CD14-positive monocyte (primary cell): Measurements from ENCODE around the gene SOBP. TPM values are rescaled to one million over a fixed set of nuclear protein-coding genes. Genes with fewer than 3 reads are reported as not detected.

Experiments used
- DNase-seq, 3 donors: peaks; one replicate each; pipeline ENCODE4 v3.0.0-alpha.2; 2011 to 2022
- H2AFZ ChIP-seq: 2 replicates; pipeline ENCODE4 v1.6.0; 2012; ENCODE audit warnings: mild to moderate bottlenecking, low read depth, low read length, inconsistent platforms; ENCODE audit not compliant: insufficient read depth, poor library complexity, severe bottlenecking
- H3K27ac ChIP-seq, 2 donors: 1 replicate in 1 of 2; 2 replicates in 1 of 2; pipeline ENCODE4 v1.5.1; 2012 to 2013; ENCODE audit warnings: low read length in 2 of 2, control low read depth in 1 of 2, inconsistent platforms in 1 of 2, low read depth in 1 of 2, mild to moderate bottlenecking in 1 of 2
- H3K27me3 ChIP-seq, 2 donors: one replicate each; pipeline versions ENCODE4 v1.6.0 to v1.6.1; 2011 to 2013; ENCODE audit warnings: low read length in 2 of 2; ENCODE audit not compliant: control insufficient read depth in 2 of 2, insufficient read depth in 2 of 2
- H3K36me3 ChIP-seq, 2 donors: replicated peaks in 1 of 2; 1 replicate in 1 of 2; 2 replicates in 1 of 2; pipeline versions ENCODE4 v1.5.1 to v1.6.1; 2012 to 2013; ENCODE audit warnings: low read length in 2 of 2, control low read depth in 1 of 2, inconsistent platforms in 1 of 2, mild to moderate bottlenecking in 1 of 2; ENCODE audit not compliant: insufficient read depth in 2 of 2, control insufficient read depth in 1 of 2
- H3K4me1 ChIP-seq, 2 donors: 1 replicate in 1 of 2; 2 replicates in 1 of 2; pipeline versions ENCODE4 v1.5.1 to v1.6.1; 2012 to 2013; ENCODE audit warnings: low read length in 2 of 2, control low read depth in 1 of 2, inconsistent platforms in 1 of 2, mild to moderate bottlenecking in 1 of 2, moderate library complexity in 1 of 2; ENCODE audit not compliant: insufficient read depth in 2 of 2, control insufficient read depth in 1 of 2
- H3K4me2 ChIP-seq: replicated peaks from 2 replicates; pipeline ENCODE3; 2012; ENCODE audit warnings: low read length, moderate library complexity, mild to moderate bottlenecking; ENCODE audit not compliant: poor library complexity, severe bottlenecking; ENCODE audit errors: extremely low read depth
- H3K4me3 ChIP-seq, 3 experiments: fragments of 200-600 bp in 1 of 3; sonication (generic) in 1 of 3; replicated peaks in 1 of 3; 1 replicate in 2 of 3; 2 replicates in 1 of 3; pipeline ENCODE4 v1.5.1; 2011 to 2013; ENCODE audit warnings: low read length in 3 of 3, mild to moderate bottlenecking in 3 of 3, control low read depth in 2 of 3, low read depth in 2 of 3, inconsistent platforms in 1 of 3, moderate library complexity in 1 of 3
- H3K79me2 ChIP-seq: 2 replicates; pipeline ENCODE4 v1.6.0; 2012; ENCODE audit warnings: mild to moderate bottlenecking, control low read depth, inconsistent platforms, low read length, moderate library complexity; ENCODE audit not compliant: insufficient read depth
- H3K9ac ChIP-seq: 2 replicates; pipeline ENCODE4 v1.6.0; 2017; ENCODE audit warnings: low read length, mild to moderate bottlenecking; ENCODE audit not compliant: insufficient read depth, poor library complexity, severe bottlenecking
- H3K9me3 ChIP-seq, 2 donors: replicated peaks in 1 of 2; 1 replicate in 1 of 2; 2 replicates in 1 of 2; pipeline versions ENCODE4 v1.5.1 to v1.6.1; 2012 to 2013; ENCODE audit warnings: low read length in 2 of 2, control low read depth in 1 of 2; ENCODE audit not compliant: control insufficient read depth in 1 of 2, insufficient read depth in 1 of 2
- H4K20me1 ChIP-seq: 2 replicates; pipeline ENCODE4 v1.6.0; 2012; ENCODE audit warnings: mild to moderate bottlenecking, low read length, control low read depth, moderate library complexity; ENCODE audit not compliant: insufficient read depth
- H3K27ac Mint-ChIP-seq, 7 donors: one replicate each; pipeline ENCODE4 v1.8.0; 2020; ENCODE audit warnings: mild to moderate bottlenecking in 7 of 7, mixed read lengths in 7 of 7, moderate library complexity in 6 of 7, inconsistent platforms in 2 of 7
- H3K27me3 Mint-ChIP-seq, 3 donors: one replicate each; pipeline ENCODE4 v1.8.0; 2021 to 2022; ENCODE audit warnings: low read depth in 3 of 3, mild to moderate bottlenecking in 3 of 3, mixed read lengths in 3 of 3, moderate library complexity in 3 of 3, inconsistent platforms in 1 of 3
- H3K36me3 Mint-ChIP-seq, 2 donors: one replicate each; pipeline ENCODE4 v1.8.0; 2020; ENCODE audit warnings: mixed read lengths in 2 of 2, inconsistent platforms in 1 of 2, mild to moderate bottlenecking in 1 of 2
- H3K4me1 Mint-ChIP-seq: one replicate; pipeline ENCODE4 v1.8.0; 2020; ENCODE audit warnings: mild to moderate bottlenecking, mixed read lengths
- H3K4me3 Mint-ChIP-seq, 2 donors: one replicate each; pipeline ENCODE4 v1.8.0; 2020; ENCODE audit warnings: mild to moderate bottlenecking in 2 of 2, mixed read lengths in 2 of 2, moderate library complexity in 1 of 2
- H3K9me3 Mint-ChIP-seq, 7 donors: one replicate each; pipeline ENCODE4 v1.8.0; 2020 to 2022; ENCODE audit warnings: mixed read lengths in 7 of 7, mild to moderate bottlenecking in 6 of 7, moderate library complexity in 6 of 7, inconsistent platforms in 2 of 7
- WGBS: methylation state at CpG from one replicate; pipeline ENCODE4 v1.1.5; 2013; ENCODE audit warnings: missing lambda C conversion rate; ENCODE audit not compliant: insufficient coverage; 5-methylcytosine and 5-hydroxymethylcytosine counted together
- intact Hi-C, 2 donors: fragments of 100-400 bp; cut with micrococcal nuclease; formaldehyde crosslinking; loops; one replicate each; pipeline versions ENCODE4 v1.15.0 to v1.15.1; 2023
- polyA plus RNA-seq, 3 donors: library from polyadenylated mRNA; depleted of rRNA in 1 of 3; unstranded in 2 of 3; stranded (reverse) in 1 of 3; fragments of 300-500 nt in 2 of 3; fragments of >200 nt in 1 of 3; fragmentation: Illumina TruSeq in 2 of 3; gene quantifications; 1 replicate in 2 of 3; 2 replicates in 1 of 3; pipeline ENCODE4 v1.2.3, GENCODE V29; 2012 to 2021
- TF ChIP-seq, protein P1 (sequence below): fragments of 200-600 bp; IDR thresholded peaks from one replicate; pipeline ENCODE4 v1.8.0; 2022; ENCODE audit warnings: antibody characterized with exemption, mild to moderate bottlenecking

SOBP gene
- polyA plus RNA-seq, 3 donors: not detected

DNA sequence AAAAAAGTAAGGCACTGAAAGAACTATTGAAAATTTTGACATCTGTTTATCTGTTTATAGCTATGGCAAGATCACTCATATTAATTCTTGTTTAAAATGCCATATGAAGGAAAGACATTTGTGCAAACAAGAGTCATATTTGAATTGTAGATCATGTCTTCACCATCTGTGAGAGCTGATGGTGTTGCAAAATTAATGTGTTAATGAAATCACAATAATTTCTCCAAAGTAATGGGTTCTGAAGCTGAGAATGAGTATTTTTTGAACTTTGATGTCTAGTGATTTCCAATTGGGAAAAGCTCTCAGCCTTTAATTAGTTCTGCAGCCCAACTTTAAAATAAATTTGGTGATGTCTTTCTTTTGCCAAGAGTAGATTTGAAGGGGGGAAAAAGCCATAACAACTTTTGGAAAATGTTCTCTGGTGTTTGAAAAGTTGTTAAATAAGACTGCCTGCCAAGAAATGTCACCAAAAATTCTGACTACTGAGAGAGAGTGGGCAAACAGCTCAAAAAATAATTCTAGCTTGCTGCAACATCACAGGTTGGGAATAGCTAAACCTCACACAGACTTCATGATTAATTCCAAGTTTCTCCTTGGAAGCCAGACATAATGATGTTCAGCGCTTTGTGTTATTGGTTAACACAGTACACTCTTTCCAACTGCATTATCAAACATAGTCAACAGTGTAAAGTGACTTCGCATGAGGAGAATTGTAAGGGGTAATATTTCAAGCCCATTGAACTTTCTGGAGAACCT, 142.6 kb downstream of the SOBP start:
- WGBS: no CpG with 5 or more reads among the region's 2 CpGs
- Mint-ChIP-seq H3K36me3 (no peaks in the 10 kb centered on the region), H3K27me3 (peaks cover 59 to 77% (median 62%) of the 10 kb centered on the region in 3 donors), H3K4me3 (peak overlapping the region in 1 of 2 donors; percentile 87), H3K9me3 (peaks cover 0 to 18% (median 9%) of the 10 kb centered on the region in 7 donors), H3K27ac (no peak overlapping the region), H3K4me1 (peaks cover 6% of the 10 kb centered on the region)
- DNase-seq: no peak
- TF ChIP-seq, protein P1, sequence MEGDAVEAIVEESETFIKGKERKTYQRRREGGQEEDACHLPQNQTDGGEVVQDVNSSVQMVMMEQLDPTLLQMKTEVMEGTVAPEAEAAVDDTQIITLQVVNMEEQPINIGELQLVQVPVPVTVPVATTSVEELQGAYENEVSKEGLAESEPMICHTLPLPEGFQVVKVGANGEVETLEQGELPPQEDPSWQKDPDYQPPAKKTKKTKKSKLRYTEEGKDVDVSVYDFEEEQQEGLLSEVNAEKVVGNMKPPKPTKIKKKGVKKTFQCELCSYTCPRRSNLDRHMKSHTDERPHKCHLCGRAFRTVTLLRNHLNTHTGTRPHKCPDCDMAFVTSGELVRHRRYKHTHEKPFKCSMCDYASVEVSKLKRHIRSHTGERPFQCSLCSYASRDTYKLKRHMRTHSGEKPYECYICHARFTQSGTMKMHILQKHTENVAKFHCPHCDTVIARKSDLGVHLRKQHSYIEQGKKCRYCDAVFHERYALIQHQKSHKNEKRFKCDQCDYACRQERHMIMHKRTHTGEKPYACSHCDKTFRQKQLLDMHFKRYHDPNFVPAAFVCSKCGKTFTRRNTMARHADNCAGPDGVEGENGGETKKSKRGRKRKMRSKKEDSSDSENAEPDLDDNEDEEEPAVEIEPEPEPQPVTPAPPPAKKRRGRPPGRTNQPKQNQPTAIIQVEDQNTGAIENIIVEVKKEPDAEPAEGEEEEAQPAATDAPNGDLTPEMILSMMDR: no peak
- peaks cover 52 to 83% of the 10 kb centered on the region in 2 donors for H3K27me3 ChIP-seq
- no peaks in the 10 kb centered on the region for H4K20me1 ChIP-seq
- peaks cover 0 to 6% of the 10 kb centered on the region in 2 donors for H3K9me3 ChIP-seq
- no peaks in the 10 kb centered on the region for H3K79me2 ChIP-seq
- H3K9ac ChIP-seq: no peak overlapping the region
- intact Hi-C loops: no loop called here
- H3K27ac ChIP-seq: no peak overlapping the region
- H3K36me3 ChIP-seq: no peaks in the 10 kb centered on the region
- H3K4me3 ChIP-seq: no peak overlapping the region
- no peak overlapping the region for H2AFZ ChIP-seq
- H3K4me2 ChIP-seq: no peak overlapping the region
- H3K4me1 ChIP-seq: peaks cover 3 to 5% of the 10 kb centered on the region in 2 donors

DNA sequence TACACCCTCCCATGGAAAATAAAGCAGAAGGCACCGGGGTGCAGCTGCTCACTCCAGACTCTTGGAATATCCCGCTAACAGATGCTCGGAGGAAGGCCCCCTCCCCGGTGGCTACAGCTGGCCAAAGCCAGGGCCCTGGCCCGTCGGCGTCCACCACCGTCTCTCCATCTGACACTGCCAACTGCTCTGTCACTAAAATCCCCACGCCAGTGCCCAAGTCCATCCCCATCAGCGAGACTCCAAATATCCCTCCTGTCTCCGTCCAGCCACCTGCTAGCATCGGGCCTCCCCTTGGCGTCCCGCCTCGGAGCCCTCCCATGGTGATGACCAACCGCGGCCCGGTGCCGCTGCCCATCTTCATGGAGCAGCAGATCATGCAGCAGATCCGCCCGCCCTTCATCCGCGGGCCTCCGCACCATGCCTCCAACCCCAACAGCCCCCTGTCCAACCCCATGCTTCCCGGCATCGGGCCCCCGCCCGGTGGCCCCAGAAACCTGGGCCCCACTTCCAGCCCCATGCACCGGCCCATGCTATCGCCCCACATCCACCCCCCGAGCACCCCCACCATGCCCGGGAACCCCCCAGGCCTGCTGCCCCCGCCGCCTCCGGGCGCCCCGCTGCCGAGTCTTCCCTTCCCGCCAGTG, 143.9 kb downstream of the SOBP start:
- TF ChIP-seq, protein P1: no peak
- peaks cover 3 to 5% of the 10 kb centered on the region in 2 donors for H3K4me1 ChIP-seq
- H3K4me3 ChIP-seq: no peak overlapping the region
- H3K4me3 Mint-ChIP-seq: peak overlapping the region; percentile 48 to 87
- H4K20me1 ChIP-seq: no peaks in the 10 kb centered on the region
- intact Hi-C loops: no loop called here
- peaks cover 0 to 18% (median 9%) of the 10 kb centered on the region in 7 donors for H3K9me3 Mint-ChIP-seq
- no peak overlapping the region for H3K9ac ChIP-seq
- H3K4me2 ChIP-seq: no peak overlapping the region
- no peak overlapping the region for H3K27ac ChIP-seq
- H3K27me3 Mint-ChIP-seq: peaks cover 59 to 81% (median 69%) of the 10 kb centered on the region in 3 donors
- no peaks in the 10 kb centered on the region for H3K36me3 ChIP-seq
- peaks cover 52 to 89% of the 10 kb centered on the region in 2 donors for H3K27me3 ChIP-seq
- H3K36me3 Mint-ChIP-seq: no peaks in the 10 kb centered on the region
- no peaks in the 10 kb centered on the region for H3K79me2 ChIP-seq
- 36% methylated on average over 32 of the region's 39 CpGs for WGBS
- no peak overlapping the region for H2AFZ ChIP-seq
- peaks cover 0 to 6% of the 10 kb centered on the region in 2 donors for H3K9me3 ChIP-seq
- H3K4me1 Mint-ChIP-seq: peaks cover 6% of the 10 kb centered on the region
- DNase-seq: no peak
- H3K27ac Mint-ChIP-seq: no peak overlapping the region
